ENCODE measurements around the gene TOR1AIP2.

The TOR1AIP2 gene

GRCh38 chr1:179877586-179878265, at the start of gene TOR1AIP2:
TOR1AIP2 (minus strand) TSS chr1:179877803; CDS start chr1:179852665, 25,138 bp downstream.
- peak; percentile 80 to 86 for DNase-seq

GRCh38 chr1:179926850-179927205, 49.2 kb upstream of the TOR1AIP2 start:
- no peak for DNase-seq

DNA sequence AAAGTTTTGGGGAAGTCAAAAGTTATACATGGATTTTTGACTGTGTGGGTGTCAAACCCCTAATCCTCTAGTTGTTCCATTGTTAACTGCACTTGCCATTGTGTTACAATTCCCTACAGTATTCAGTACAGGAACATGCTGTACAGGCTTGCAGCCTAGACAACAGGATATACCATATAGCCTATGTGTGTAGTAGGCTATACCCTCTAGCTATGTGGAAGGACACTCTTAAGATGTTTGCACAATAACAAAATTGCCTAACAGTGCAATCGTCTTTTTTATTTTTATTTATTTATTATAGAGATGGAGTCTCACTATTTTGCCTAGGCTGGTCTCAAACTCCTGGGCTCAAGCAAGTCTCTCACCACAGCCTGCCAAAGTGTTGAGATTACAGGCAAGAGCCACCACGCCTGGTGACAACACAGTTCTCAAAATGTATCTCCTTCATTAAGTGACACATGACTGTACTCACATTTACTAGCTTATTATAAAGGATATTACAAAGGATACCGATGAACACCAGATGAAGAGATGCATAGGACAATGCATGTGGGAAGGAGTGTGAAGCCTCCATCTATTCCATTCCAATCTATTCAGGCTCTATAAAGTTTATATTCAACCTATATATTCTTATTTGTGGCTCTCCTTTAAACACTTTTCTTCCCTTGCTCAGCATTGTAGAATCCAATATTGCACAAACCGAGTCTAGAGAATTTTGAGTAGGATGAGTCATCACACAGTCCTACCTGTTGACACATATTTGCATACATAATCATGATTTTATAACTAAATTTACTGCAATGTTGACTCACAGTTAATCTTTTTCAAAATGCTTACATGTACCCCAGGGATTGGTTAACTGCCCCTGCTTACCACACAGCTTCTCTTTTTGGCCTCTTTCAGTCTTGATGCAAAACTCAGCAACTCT, 48.6 kb upstream of the TOR1AIP2 start:
- DNase-seq: no peak

GRCh38 chr1:179925302-179925701, 47.7 kb upstream of the TOR1AIP2 start:
- no peak for DNase-seq

GRCh38 chr1:179924268-179924667, 46.7 kb upstream of the TOR1AIP2 start:
- DNase-seq: no peak

GRCh38 chr1:179923029-179923428, 45.4 kb upstream of the TOR1AIP2 start:
- DNase-seq: no peak

DNA sequence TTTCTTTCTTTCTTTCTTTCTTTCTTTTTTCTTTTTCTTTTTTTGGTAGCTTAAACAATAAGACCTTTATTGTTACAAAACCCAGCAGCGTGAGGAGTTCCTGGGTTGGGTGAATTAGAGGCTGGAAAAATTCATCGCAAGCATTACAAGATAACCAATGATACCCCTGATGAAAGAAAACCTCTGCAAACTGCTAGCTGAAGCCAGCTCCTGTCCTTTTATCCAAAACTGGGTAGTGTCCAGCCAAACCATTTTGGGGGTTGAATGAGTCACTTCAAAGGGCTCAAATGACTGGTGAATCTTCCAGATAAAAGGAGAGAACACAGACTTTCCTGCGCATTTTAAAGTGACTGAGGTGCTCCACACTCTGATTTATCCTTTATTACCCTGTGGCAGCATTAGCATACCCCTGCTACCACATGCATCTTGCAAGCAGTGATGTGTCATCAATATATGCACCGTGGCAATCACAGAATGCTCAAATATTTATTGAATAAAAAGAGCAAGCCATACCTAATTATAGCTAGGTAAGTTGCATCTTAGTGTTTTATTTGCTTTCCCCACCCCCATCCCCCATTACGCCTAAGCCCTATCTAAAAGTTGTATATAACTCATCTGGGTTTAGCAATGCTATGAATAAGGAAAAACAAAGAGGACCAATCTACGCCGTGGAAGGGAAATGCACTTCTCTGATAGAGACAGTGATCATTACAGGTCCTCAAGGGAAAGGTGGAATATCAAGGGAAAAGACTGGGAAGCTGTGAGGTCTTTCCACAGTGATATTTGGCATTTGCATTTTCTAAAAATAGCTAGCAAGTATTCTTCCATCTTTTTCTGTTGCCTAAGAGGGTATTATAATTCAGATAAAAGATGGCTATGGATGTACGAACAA, 44.6 kb upstream of the TOR1AIP2 start:
- DNase-seq: no peak

GRCh38 chr1:179921472-179921871, 43.9 kb upstream of the TOR1AIP2 start:
- no peak for DNase-seq

DNA sequence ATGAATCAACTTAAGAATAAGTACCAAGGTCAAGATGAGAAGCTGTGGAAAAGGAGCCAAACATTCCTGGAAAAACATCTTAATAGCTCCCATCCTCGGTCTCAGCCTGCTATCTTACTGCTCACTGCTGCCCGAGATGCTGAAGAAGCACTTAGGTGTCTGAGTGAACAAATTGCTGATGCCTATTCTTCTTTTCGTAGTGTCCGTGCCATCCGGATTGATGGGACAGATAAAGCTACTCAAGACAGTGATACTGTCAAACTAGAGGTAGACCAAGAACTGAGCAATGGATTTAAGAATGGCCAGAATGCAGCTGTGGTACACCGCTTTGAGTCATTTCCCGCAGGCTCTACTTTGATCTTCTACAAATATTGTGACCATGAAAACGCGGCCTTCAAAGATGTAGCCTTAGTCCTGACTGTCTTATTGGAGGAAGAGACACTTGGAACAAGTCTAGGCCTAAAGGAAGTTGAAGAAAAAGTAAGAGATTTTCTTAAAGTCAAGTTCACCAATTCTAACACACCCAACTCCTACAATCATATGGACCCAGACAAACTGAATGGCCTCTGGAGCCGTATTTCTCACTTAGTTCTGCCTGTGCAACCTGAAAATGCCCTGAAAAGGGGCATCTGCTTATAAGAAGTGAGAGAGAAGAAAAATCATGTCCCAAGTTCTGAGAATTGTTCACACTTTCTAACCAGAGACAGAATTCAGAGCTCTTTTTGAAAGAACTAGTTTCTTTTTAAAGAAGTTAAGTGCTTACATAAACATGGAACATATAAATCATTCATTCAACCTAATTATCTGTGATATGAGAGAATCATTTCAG, 40.2 kb upstream of the TOR1AIP2 start:
- DNase-seq: no peak

- DNase-seq: no peak
Observed at GRCh38 chr1:179911812-179912211, 34.2 kb upstream of the TOR1AIP2 start.

DNA sequence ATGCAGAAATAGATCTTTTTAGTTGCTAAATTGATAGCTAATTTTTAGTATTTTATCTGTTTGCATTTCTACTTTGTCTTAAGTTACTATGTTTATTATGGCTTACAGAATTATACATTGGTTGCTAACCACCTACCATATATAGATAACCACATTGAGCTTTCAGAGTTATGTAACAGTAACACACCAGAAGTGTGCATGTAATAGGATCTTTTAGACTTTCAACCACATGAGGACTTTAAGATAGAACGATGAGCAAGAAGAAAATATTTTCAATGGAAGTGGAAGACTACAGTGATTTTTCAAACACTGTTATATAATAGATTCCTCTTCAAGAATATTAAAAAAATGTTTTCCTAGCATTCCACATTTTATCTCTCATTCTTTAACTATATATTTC, 33.3 kb upstream of the TOR1AIP2 start:
- no peak for DNase-seq

DNA sequence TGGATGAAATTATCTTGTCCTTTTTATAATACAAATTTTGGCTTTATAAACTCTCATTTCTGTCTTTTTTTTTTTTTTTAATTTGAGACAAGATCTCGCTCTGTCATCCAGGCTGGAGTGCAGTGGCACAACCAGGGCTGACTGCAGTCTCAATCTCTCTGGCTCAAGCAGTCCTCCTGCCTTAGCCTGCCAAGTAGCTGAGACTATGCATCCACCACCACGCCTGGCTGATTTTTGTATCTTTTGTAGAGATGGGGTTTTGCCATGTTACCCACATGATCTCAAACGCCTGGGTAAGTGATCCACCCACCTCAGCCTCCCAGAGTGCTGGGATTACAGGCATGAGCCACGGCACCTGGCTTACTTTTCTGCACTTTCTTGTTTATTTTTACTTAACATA, 12.0 kb upstream of the TOR1AIP2 start:
- DNase-seq: no peak

- no peak for DNase-seq
Observed at GRCh38 chr1:179888071-179888470, 10.5 kb upstream of the TOR1AIP2 start.

- peak; percentile 33 to 80 for DNase-seq
Observed at GRCh38 chr1:179883745-179884138, 6.1 kb upstream of the TOR1AIP2 start.

- DNase-seq: no peak
Observed at GRCh38 chr1:179883040-179883744, 5.6 kb upstream of the TOR1AIP2 start.

DNA sequence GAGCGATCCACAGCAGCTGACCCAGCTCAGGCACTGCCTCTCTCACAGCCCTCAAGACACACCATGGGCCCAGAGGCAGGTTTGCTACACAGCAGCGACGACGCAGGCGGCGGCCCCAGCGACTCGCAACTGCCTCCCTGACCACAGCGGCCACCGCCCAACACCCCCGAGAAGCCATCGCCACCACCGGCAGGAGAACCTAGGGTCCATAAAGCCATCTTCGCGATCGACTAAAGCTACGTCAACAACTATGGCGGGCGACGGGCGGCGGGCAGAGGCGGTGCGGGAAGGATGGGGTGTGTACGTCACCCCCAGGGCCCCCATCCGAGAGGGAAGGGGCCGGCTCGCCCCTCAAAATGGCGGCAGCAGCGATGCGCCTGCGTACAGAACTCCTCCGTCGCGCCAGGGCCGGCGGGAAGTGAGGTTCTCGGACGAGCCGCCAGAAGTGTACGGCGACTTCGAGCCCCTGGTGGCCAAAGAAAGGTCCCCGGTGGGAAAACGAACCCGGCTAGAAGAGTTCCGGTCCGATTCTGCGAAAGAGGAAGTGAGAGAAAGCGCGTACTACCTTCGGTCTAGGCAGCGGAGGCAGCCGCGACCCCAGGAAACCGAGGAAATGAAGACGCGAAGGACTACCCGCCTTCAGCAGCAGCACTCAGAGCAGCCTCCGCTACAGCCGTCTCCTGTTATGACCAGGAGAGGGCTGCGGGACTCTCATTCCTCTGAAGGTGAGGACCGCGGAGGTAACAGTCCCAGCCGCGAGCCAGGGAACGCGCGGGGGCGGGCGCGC, 4.8 kb upstream of the TOR1AIP2 start, which contains the start of gene TOR1AIP1:
TOR1AIP1 (plus strand) TSS at position 33 of the 787 bp plus-strand sequence; CDS start at position 251, 218 bp downstream.
- peak; percentile 91 to 97 for DNase-seq

GRCh38 chr1:179881642-179882252, 4.1 kb upstream of the TOR1AIP2 start:
- DNase-seq: no peak

DNA sequence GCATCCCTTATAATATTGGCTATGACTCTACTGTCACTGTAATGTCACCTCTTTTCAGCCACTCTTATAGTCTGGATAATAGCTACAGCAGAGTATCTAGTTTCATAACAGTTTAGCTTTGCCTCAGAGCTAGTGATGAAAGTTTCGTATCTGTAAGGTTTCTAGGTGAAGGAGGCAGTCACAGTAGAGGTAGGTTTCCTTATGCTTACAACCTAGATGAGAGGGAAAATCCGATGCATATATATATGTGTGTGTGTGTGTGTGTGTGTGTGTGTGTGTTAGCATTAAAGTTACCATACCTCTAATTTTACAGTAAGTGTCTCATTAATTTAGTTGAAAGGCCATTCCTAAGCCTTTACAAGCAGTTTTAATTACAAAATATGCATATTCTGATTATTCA, 2.2 kb upstream of the TOR1AIP2 start:
- no peak for DNase-seq

DNA sequence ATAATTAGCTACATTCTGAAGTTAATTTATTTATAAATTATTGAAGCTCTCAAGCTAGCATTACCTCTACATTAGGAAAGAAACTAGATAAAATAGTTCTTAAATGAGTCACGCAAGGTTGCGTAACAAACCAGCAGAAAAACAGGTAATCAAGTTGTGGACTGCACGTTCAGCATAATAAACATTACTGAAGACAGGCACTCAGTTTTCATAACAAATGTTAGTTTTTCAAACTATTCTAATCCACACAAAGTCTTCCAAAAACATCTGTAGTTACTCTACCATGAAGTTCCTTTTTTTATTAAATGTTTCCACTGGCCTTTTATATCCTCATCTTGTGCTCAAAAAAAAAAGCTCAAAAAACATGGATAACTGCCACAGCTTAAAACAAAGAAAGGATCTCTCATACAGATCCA, 1.3 kb downstream of the TOR1AIP2 start:
- no peak for DNase-seq
